Measurements from ENCODE around the gene NKD1.

Gene NKD1

DNA sequence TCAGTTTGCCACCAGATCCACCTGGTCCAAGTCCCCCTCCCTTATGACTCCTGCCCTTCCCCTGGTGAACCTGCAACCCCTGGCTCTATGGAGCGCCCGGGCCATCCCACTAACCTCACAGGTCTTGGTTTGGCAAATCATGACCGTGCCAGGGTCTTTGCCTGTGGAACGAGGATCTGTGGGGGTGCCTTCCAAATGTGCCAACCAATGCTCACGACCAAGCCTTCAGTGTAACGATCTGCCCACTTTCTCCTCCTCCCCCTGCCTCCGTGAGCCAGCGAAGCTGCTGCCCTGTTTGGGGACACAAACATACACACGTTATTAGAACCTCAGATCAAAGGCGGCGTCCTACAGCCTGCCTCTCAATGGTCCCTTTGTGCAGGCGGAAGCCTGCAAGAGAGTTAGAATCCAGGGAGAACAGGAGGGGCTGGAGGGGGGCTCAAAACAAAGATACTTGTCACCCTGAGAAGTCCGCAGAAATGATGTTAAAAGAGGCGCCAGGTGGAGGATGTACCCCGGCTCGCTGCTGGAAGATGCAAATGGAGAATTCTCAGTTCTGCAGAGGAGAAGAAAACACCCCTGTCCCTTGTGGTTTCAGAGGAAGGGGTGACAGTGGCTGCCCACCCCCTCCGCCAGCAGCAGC lies 9.0 kb upstream of the NKD1 start:
- no peak for DNase-seq

DNA sequence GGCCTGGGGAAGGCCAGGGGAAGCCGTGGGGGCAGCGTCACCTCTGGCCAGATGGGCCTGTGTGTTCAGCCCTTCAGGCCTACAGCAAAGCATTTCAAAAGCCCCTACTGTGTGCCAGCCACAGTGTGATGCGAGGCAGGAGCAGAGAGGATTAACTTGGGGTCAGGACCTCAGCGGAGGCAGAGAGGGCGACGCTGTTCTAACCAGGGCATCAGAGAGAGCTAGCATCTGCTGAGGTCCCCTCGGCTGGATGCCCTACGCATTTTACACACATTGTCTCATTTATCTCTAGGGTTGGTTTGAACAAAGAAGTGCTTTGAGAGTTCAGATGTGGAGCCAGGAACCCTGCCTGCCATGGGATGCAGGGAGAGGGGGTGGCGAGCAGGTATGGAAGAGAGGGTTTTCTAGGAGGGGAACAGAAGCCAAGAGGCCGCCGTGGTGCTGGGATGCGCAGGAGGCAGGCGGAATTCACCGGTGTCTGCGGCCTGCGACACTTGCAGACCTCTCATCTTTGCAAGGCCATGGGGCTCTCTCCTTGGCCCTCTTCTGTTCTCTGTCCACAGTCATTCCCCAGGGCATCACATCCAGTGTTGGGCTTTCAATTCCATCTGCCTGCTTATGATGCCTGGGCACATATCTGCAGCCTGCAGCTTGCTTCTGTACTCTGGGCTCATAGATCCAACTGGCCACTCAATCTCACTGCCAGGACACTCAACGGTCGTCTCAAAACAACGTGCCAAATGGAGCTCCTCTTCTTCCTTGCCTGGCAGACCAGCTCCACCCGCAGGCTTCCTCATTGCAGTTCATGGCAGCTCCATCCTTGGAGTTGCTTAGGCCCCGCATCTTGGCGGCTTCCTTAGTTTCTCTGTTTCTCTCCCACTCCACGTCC lies 8.1 kb upstream of the NKD1 start:
- no peak for DNase-seq

DNA sequence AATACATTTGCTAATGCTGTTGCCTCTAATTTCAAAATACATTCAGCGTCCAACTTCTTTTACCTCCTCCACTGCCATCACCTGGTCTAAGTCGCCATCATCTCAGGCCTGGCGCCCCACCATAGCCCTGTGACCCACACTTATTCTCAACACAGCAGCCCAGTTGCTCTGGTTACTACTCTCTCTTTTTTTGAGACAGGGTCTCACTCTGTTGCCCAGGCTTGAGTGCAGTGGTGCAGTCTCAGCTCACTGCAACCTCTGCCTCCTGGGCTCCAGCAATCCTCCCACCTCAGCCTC lies 7.5 kb upstream of the NKD1 start:
- no peak for DNase-seq

DNA sequence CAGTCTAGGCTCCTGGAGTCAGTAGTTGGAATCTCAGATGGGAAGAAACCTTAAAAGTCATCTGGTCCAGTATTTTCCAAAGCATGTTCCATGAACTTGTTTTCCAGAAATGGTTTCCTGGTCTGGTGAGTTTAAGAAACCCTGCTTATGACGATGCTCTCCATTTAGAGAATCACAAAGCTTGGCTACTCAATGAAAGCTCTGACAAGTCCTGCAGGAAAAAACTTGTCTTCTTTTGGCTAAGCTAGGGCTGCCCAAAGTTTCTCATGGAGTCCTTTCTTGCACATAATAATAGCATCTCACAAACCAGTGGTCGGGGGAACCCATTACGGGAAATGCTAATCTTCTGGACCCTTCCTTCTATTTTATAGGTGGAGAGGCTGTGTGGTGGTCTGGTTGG lies 5.5 kb upstream of the NKD1 start:
- DNase-seq = no peak

DNA sequence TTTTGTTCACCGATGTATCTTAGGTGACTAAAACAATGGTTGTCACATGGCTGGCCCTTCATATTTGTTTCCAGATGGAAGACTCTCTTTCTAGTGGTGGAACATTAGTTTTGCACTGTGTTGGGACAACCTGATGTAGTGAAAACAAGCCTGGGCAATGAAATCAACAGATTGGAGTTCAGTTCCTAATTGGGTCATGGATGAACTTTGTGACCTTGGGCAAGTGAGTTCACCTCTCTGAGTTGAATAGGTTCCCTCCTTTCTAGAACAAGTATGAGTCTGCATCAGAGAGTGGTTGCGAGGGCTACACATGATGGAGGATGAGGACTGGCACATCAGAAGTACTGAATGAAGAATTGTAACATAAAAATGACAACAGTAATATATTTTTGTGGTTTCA lies 2.1 kb upstream of the NKD1 start:
- DNase-seq = no peak

DNA sequence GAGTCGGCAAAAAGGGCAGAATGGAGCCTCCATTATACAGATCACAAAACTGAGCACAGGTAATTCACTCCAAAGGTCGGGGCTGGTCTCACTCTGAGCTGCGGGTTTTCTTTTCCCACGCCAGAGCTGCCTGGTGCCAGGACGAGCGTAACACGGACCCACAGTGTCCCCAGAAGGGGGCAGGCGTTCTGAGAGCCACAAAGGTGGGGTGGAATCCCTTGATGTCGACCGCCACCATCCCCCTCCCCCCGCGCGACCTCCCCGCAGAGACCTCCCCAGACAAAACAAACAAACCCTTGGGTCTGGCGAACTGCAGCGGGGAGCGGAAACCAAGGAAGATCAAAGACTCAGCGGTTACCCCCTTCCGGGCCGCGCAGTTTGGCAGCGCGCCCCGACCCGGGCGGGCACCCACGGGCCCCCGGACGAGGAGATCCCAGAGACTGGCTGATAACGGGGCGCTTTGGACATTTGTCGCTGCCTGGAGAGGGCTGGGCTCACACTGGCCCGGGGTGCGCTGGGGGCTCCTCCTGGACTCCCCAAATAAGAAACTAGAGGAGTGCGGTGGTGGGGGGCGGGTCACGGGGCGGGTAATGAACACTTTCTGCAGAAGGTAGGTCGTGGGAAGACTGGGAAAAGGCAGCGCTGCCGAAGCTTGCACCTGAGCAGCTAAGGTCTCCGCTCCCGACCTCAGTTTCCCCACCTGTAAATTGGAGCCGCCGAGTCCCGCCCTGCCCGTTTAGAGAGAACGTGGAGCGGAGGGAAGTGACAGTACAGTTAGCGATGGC lies 664 bp upstream of the NKD1 start:
- DNase-seq = peak; percentile 91

DNA sequence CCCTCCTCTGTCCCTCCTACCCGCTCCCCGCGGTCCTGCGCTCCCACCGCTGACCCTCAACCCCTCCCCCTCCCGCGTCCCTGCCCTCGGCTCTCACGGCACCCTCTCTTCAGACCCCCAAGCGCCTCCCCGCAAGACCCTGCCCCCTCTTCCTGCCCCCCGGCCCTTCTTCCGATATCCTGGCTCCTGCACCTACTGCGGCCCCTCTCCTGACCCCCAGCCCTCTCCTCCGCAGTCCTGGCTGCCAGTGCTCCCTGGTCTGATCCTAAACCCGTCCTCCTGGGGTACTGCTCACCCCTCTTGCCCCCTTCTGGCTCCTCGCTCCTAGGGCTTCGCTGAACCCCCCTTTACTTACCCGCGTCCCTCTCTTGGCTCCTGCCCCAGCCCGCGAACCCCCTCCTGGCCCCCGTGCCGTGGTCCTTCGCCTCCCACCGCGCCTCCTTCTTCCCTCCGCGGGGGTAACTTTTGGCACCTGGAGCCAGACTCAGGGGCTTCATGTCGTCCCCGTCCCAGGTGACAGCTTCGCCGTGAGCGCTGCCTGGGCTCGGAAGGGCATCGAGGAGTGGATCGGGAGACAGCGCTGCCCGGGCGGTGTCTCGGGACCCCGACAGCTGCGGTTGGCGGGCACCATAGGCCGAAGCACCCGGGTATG lies 839 bp downstream of the NKD1 start:
- no peak for DNase-seq

DNA sequence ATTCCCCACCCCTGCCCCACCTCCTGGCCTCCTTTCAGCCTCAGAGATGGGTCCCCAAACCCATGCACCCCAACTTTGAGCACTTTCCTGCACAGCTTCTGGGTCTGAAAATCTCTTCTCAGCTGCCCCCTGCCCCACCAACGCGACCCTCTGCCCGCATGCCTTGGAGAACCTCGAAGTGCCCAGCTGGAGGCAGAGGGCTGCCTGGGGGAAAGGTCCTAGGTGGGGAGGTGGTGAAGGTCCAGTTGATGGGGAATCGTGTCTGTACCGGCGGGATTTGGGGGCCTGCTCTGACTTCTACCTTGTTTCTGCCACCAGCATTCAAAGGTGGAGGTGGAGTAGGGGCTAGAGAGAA lies 1.3 kb downstream of the NKD1 start:
- no peak for DNase-seq

DNA sequence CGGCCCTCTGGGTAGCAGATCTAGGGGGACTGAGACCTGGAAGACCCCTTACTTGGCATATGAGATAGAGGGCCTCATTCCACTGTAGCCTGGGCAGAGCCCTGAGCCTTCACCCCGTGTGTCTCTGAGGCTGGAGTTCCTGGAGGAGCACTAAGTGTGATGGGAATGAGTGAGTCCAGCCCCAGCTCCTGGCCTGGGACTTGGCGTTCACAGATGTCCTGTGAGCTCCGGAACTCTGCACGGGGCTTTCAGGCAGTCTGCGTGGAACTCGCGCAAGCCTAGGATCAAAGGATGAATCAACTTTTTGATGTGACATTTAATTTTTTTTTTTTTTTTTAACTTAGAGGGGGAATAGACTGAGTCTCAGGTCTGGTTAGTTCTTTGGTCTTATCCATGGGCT lies 1.8 kb downstream of the NKD1 start:
- no peak for DNase-seq

DNA sequence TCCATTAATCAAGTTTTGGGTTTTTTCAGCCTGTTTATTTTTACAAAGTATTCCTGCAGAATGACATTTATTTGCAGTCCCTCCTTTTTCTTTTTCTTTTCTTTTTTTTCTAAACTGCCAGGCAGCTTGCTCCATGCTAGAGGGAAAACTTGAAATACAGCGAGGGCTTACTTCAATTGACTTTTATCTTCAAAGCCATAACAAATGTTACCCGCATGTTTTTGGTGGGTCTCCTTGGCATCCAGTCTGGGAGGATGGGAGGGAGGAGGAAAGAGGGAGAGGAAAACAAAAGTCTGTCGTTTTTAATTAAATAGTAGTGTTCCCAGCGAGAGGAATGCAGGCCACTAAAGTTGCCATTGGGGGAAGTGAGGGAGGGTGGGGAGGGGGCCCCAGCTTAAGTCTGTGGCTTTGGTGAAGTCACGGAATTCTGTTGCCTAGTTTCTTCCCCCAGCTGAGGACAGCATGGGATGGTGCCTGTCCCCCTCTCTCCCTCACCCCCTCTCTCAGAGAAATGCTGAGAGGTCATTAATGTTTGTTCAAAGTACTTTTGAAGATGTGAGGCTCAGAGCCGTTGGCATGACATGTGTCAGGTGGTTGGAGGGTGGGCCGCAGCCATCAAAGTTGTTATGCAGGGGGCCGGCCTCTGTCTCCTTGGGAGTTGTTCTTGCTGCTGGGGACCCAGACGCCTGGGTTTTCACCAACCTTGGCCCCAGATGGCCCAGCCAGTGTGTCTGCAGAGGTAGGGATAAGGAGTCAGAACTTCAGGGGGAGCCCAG lies 2.9 kb downstream of the NKD1 start:
- DNase-seq = no peak

DNA sequence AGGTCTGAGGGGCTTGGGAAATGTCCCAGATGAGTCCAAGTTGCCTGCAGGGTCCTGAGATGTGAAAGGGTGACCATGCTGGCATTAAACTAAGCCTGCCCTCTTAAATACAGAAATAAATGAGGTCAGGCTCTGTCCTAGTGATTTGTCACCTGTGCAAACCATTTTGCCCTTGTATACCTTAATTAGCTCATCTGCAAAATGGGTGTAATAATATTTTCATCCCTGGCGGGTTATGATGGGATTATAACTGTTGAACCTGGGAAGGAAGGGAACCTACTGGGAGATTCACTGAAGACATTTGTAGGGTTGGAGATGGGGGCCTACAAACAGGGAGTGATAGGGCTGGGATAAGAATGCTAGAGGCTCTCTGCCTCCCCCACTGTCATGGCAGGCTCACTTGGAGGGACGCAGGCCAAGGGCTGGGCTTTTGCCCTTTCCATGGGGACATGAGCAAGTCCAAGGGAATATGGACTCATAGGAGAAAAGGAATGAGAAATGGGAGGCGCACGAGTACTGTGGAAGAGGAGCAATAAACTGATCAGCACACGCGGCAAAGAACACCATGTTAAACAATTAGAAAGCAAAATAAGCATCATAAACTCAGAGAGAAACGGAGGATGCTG lies 4.4 kb downstream of the NKD1 start:
- no peak for DNase-seq

DNA sequence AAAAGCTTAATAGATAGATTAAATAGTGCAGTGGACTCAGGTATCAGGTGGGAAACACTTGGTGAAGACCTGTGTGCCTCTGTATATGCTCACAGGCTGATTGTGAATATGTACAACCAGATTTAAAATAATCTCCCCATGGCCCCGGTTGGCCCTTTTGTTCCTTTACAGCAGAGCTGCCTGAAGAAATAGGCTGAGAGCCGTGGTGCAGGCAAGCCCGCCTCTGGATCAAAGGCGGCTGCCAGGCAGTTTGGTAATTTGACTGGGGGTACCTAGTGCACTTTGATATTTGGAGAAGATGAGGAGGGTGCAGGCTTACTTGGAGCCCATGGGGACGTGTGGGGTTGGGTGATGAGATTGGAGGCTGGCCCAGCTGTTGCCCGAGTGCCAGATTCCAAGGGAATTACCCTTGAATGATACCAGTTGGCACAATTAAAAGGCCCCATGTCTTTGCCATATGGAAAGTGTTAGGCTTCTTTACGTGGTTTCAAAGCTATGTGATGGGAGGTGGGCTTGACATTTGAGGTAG lies 5.0 kb downstream of the NKD1 start:
- no peak for DNase-seq

DNA sequence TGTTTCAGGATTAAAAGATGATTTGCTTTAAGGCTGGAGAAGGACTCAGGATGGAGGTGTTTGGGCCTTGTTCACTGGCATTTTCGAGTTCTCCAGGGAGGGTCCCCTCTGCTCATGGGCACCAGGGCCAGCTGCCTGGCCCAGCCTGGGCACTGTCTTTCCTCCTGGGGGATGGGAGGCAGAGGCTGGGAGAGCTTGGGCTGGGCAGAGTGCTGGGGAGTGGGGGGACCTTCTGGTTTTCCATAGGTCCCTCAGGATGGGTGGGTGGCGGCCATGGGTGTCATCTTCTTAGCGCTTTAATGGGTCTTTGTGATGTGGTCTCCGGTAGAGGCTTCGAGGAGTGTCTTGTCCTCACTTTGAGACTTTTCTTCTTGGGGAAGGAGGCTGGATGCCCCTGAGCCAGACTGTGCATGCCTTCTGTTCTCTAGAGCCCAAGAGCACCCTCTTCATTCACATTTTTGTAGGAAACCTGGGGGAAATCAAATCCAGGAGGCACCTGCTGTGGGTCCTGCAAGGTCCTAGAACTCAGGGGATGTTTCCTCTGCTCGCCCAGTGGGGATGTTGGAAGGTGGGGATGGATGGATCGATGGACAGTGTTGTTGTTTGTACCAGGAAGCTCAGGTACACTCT lies 5.7 kb downstream of the NKD1 start:
- DNase-seq = no peak

DNA sequence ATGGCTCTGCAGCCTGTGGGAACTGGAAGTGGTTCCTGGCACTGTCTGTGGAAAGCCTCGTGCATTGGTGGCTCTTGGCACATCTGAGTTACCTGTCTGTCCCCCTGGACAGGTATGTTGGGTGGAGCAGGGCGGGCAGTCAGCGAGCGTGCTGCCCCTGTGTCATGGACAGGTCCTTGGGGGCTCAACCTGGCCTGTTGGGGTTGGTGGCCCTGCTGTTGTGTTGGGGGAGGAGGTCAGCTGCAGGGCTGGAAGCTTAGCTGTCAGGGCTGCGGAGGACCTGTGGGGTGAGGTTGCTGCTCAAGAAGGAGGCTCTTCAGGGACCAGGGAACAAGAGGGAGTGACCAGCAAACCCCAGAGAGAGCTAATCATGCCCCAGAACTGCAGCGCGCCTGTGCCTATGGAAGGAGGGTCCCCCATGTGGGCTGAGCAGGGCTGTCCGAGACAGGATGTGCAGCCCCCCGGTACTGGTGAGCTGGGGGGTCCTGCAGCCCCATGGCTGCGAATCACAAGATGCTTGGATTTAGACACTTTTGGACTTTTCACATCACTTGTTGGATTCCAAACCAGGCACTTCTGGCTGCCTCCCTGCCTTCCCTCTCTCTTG lies 7.2 kb downstream of the NKD1 start:
- no peak for DNase-seq

DNA sequence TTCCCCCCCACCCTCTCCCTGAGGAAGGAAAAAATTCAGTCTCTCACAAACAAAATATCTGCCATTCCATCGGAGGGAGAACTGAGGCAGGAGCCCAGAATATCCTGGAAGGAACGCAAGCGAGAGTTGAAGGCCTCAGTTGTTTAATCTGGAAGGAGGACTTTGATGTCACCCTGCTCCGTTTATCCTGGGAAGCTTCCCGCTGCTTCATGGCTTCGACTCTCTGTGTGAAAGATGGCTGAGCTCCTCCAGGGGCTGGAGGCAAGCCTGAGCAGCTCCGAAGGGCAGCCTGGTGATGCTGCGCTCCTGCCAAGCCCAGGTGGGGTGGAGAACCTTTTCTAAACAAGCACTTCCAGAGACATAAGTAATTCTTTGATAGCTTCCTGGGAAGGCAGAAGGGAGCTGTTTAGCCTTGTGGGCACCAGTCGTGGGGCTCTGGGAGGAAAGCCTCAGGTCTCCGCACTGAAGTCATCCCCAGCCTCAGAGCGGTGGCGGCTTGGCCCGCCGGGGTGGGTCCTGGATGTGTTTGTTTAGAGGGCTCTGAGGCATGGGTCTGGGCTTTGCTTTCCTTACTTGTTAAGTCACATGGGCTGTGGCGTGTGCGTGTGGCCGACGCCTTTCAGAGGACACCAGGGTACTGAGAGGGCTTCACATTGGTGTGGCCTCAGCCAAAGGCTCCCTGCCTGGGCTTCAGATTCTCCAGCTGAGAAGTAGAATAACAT lies 7.9 kb downstream of the NKD1 start:
- no peak for DNase-seq

DNA sequence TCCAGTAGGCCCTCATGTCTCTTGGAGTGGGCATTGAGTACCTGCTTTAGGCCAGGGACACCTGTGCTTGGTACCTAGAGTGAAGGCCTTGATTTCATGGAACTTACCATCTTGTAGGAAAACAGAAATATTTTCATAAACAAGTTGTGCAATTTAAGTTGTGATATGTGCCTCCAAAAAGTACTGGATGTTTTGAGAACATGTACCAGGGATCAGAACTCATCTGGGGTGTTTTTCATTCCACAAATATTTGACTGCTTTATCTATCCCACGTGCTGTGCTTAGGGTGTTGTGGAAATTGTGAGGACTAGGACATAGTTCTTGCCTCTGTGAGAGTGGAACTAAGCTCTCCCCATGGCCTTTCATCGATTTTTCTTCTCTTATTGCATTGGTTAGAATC lies 8.8 kb downstream of the NKD1 start:
- DNase-seq = no peak

DNA sequence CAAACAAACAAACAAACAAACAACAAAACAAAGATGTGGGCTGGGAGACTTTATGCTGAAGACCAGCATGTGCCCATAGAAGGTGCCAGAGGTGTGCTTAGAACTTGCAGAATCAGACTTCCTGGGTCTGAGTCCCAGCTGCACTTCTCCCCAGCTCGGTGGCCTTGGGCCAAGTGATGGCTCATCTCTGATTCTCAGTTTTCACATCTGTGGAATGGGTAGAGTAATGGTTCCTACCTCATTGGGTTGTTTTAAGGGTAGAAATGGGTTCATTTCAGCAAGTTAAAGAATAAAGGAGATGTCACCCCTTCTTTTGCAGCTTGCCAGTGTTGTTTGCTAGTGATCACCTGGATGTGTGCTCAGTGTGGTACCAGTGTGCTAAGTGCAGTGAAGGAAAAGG lies 10.7 kb downstream of the NKD1 start:
- DNase-seq = no peak

DNA sequence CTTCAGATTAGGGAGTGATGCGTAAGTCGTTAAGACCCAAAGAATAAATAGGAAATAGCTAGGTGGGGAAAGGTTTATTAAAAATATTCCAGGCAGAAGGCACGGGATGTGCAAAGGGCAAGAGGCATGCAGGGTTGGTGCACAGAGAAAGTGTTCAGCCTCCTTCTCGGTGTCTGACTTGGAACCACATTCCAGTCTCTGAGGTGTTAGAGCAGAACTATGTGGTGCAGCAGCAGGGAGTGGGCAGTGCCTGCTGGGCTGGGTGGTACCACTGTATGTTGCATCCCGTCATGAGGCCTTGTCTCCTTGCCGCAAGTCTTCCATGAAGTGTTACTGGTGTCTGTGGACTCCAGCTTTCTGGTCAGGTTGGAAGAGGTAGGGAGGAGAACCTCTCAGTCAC lies 11.1 kb downstream of the NKD1 start:
- DNase-seq = no peak

DNA sequence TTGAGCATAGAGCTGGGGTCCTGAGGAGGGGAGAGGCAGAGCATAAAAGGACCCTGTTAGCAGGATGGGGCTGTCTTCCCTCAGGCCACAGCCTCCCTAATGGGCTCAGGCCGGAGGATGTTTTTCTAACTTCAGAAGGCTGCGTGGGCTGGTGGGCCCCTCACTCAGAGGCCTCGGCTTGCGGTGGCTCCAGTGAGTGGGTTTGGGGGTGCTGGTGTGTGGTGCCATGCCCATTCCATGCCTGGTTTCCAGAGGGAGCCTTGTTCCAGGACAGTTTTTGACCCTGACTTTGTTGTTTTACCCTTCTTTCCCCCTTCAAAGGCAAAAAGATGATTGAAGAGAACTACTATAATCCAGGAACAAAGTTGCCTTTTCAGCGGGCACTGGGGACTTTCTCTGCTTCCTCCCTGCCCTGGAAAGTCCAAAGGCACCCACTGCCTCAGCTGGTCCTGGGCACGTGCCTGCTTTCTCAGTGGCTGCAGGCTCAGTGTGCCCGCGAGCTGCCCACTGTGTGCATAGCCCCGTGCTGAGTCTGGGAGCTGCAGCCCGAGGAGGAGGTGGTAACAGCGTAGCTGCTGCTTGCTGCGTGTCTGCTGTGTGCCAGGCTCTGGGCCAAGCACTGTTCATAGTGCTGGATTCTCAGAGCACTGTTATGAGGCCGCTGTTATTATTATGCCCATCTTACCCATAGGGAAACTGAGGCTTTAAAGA lies 11.8 kb downstream of the NKD1 start:
- no peak for DNase-seq

Measured in CD4-positive, alpha-beta T cell treated with Interleukin-15 for 1 hour (primary cell).